HepG2 (cell line): Measurements from ENCODE around the gene RSPRY1. TPM values are rescaled to one million over a fixed set of nuclear protein-coding genes. Genes with fewer than 3 reads are reported as not detected.

ENCODE experiments used
- BHLHE40 ChIP-seq: IDR thresholded peaks from 2 replicates; pipeline ENCODE4 v1.6.1; 2011; ENCODE audit warnings: low read length, improper control_type of control experiment
- CEBPG ChIP-seq: IDR thresholded peaks from 2 replicates; pipeline ENCODE4 v1.6.1; 2016
- DZIP1 ChIP-seq: sonication (generic); formaldehyde crosslinking; IDR thresholded peaks from 2 replicates; pipeline ENCODE4 v1.5.0; 2020; ENCODE audit warnings: mild to moderate bottlenecking, missing genetic modification reagents
- ERF ChIP-seq: IDR thresholded peaks from 2 replicates; pipeline ENCODE4 v1.6.1; 2018; ENCODE audit warnings: missing biosample characterization, missing genetic modification reagents
- MTERF4 ChIP-seq: sonication (generic); formaldehyde crosslinking; IDR thresholded peaks from 2 replicates; pipeline ENCODE4 v1.8.0; 2023; ENCODE audit warnings: mild to moderate bottlenecking, missing genetic modification reagents
- SAFB2 ChIP-seq: sonication (generic); formaldehyde crosslinking; IDR thresholded peaks from 2 replicates; pipeline ENCODE4 v1.5.1; 2020; ENCODE audit warnings: missing genetic modification reagents, low read depth, mild to moderate bottlenecking, borderline replicate concordance
- SMAD1 ChIP-seq: sonication (generic); formaldehyde crosslinking; IDR thresholded peaks from 2 replicates; pipeline ENCODE4 v1.4.0; 2020; ENCODE audit warnings: missing genetic modification reagents, low read depth, mild to moderate bottlenecking, borderline replicate concordance
- THAP11 ChIP-seq: IDR thresholded peaks from 2 replicates; pipeline ENCODE4 v1.6.1; 2016; ENCODE audit warnings: missing biosample characterization, missing genetic modification reagents
- XBP1 ChIP-seq: sonication (generic); formaldehyde crosslinking; IDR thresholded peaks from 2 replicates; pipeline ENCODE4 v1.5.0; 2020; ENCODE audit warnings: missing genetic modification reagents
- ZBTB42 ChIP-seq: sonication (generic); formaldehyde crosslinking; IDR thresholded peaks from 2 replicates; pipeline ENCODE4 v1.5.0; 2020; ENCODE audit warnings: mild to moderate bottlenecking, missing genetic modification reagents
- ZKSCAN1 ChIP-seq: fragments of 150-350 bp; IDR thresholded peaks from 2 replicates; pipeline ENCODE4 v1.6.1; 2014; ENCODE audit warnings: low read length
- ZNF329 ChIP-seq: sonication (generic); formaldehyde crosslinking; IDR thresholded peaks from 2 replicates; pipeline ENCODE4 v1.9.0; 2021; ENCODE audit warnings: low read depth, mild to moderate bottlenecking, missing genetic modification reagents
- ZNF382 ChIP-seq: sonication (generic); formaldehyde crosslinking; IDR thresholded peaks from 2 replicates; pipeline ENCODE4 v1.5.0; 2020; ENCODE audit warnings: missing genetic modification reagents, mild to moderate bottlenecking, borderline replicate concordance
- ZNF446 ChIP-seq: sonication (generic); formaldehyde crosslinking; IDR thresholded peaks from 2 replicates; pipeline ENCODE4 v1.5.0; 2020; ENCODE audit warnings: mild to moderate bottlenecking, missing genetic modification reagents
- ZNF549 ChIP-seq: sonication (generic); formaldehyde crosslinking; IDR thresholded peaks from 2 replicates; pipeline ENCODE4 v1.5.0; 2020; ENCODE audit warnings: missing genetic modification reagents
- ZNF619 ChIP-seq: sonication (generic); formaldehyde crosslinking; IDR thresholded peaks from 2 replicates; pipeline ENCODE4 v1.4.0; 2020; ENCODE audit warnings: mild to moderate bottlenecking, missing genetic modification reagents
- polyA plus RNA-seq, 8 experiments: library from polyadenylated mRNA; depleted of rRNA in 3 of 8; stranded (reverse) in 7 of 8; unstranded in 1 of 8; fragments of >200 nt; fragmentation: Illumina TruSeq in 4 of 8; extraction: Trizol in 4 of 8; gene quantifications; 2 replicates each; pipeline versions ENCODE4 v1.2.1 to v1.2.3, GENCODE V29; 2011 to 2016; ENCODE audit warnings: low read depth in 4 of 8, missing spikeins in 1 of 8, mixed read lengths in 1 of 8; ENCODE audit not compliant: insufficient read depth in 1 of 8
- total RNA-seq, 5 experiments: library from RNA; depleted of rRNA; stranded (reverse); fragments of >200 nt; fragmentation: Illumina TruSeq; extraction: Trizol; gene quantifications; 2 replicates each; pipeline ENCODE4 v1.2.3, GENCODE V29; 2016; ENCODE audit warnings: low read depth in 1 of 5
- TF ChIP-seq, protein P1 (sequence below): sonication (generic); formaldehyde crosslinking; IDR thresholded peaks from 2 replicates; pipeline ENCODE4 v1.4.0; 2020; ENCODE audit warnings: missing genetic modification reagents
- TF ChIP-seq, protein P2 (sequence below): sonication (generic); formaldehyde crosslinking; IDR thresholded peaks from 2 replicates; pipeline ENCODE4 v1.4.0; 2020; ENCODE audit warnings: missing genetic modification reagents

RSPRY1 gene
- total and polyA plus RNA-seq, 2 of the 13 experiments (the other 11 are each of a cell fraction or from before 2014, with no cell fraction given), result 53.4 to 61.0 TPM

DNA sequence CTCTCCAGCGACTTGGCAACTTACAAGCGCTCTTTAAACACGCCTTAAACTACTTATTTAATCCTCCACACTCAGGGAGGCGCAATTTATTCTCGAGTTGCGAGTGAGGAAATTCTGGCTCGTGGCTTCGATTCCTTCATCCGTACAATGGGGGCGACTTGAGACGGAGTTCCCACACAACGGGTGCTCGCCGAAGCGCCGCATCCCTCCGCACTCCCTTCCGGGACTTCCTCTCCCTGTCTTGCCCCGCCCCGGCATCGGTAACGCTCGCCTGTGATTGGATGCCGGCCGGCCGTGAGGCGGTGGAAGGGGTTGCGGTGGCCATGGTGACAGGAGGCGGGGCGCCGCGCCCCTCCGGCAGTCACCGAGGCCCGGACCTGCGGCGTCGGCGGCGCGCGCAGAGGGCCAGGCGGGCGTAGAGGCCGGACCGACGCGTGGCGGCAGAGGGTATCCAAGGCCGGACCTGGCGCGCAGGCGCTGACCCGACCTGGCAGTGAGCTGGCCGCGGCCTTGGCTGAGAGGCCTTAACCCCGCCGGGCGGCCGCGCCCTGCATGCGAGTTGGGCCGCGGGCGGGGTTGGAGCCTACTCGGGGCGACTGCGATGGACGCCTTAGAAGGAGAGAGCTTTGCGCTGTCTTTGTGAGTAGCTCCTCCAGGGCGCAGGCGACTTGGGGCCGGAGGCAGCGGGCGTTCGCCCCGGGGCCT, 58.8 kb downstream of the RSPRY1 start, which contains the start of gene ARL2BP (continued):
- peak; percentile 60; the same call in 1 of the 2 replicates for TF ChIP-seq ZNF549 (CRISPR knock-in tag)
- TF ChIP-seq ZNF329 (CRISPR knock-in tag), result 0 out of 2 replicates have a peak, but pooled peaks have one; percentile 69
- peak; percentile 7; the same call in 1 of the 2 replicates for TF ChIP-seq CEBPG (CRISPR knock-in tag)
- peak; percentile 95 for TF ChIP-seq ERF (CRISPR knock-in tag)
- peak; percentile 98; the same call in 1 of the 2 replicates for TF ChIP-seq SMAD1
- TF ChIP-seq, protein P1, sequence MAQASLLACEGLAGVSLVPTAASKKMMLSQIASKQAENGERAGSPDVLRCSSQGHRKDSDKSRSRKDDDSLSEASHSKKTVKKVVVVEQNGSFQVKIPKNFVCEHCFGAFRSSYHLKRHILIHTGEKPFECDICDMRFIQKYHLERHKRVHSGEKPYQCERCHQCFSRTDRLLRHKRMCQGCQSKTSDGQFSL, result peak; percentile 17; the same call in 1 of the 2 replicates
- TF ChIP-seq ZNF446, result no peak
- no peak for TF ChIP-seq ZNF382 (CRISPR knock-in tag)
- no peak for TF ChIP-seq BHLHE40
- TF ChIP-seq, protein P2, sequence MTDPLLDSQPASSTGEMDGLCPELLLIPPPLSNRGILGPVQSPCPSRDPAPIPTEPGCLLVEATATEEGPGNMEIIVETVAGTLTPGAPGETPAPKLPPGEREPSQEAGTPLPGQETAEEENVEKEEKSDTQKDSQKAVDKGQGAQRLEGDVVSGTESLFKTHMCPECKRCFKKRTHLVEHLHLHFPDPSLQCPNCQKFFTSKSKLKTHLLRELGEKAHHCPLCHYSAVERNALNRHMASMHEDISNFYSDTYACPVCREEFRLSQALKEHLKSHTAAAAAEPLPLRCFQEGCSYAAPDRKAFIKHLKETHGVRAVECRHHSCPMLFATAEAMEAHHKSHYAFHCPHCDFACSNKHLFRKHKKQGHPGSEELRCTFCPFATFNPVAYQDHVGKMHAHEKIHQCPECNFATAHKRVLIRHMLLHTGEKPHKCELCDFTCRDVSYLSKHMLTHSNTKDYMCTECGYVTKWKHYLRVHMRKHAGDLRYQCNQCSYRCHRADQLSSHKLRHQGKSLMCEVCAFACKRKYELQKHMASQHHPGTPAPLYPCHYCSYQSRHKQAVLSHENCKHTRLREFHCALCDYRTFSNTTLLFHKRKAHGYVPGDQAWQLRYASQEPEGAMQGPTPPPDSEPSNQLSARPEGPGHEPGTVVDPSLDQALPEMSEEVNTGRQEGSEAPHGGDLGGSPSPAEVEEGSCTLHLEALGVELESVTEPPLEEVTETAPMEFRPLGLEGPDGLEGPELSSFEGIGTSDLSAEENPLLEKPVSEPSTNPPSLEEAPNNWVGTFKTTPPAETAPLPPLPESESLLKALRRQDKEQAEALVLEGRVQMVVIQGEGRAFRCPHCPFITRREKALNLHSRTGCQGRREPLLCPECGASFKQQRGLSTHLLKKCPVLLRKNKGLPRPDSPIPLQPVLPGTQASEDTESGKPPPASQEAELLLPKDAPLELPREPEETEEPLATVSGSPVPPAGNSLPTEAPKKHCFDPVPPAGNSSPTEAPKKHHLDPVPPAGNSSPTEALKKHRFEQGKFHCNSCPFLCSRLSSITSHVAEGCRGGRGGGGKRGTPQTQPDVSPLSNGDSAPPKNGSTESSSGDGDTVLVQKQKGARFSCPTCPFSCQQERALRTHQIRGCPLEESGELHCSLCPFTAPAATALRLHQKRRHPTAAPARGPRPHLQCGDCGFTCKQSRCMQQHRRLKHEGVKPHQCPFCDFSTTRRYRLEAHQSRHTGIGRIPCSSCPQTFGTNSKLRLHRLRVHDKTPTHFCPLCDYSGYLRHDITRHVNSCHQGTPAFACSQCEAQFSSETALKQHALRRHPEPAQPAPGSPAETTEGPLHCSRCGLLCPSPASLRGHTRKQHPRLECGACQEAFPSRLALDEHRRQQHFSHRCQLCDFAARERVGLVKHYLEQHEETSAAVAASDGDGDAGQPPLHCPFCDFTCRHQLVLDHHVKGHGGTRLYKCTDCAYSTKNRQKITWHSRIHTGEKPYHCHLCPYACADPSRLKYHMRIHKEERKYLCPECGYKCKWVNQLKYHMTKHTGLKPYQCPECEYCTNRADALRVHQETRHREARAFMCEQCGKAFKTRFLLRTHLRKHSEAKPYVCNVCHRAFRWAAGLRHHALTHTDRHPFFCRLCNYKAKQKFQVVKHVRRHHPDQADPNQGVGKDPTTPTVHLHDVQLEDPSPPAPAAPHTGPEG (CRISPR knock-in tag), result peak; percentile 82; the same call in 1 of the 2 replicates
- TF ChIP-seq THAP11 (CRISPR knock-in tag), result peak; percentile 79
- no peak for TF ChIP-seq ZKSCAN1
- TF ChIP-seq MTERF4 (CRISPR knock-in tag), result peak; percentile 37; the same call in 1 of the 2 replicates
- TF ChIP-seq XBP1, result peak; percentile 56; the same call in 1 of the 2 replicates
- TF ChIP-seq ZBTB42 (CRISPR knock-in tag), result peak; percentile 88; the same call in 1 of the 2 replicates
- peak; percentile 98 for TF ChIP-seq SAFB2 (CRISPR knock-in tag)
- TF ChIP-seq ZNF619 (CRISPR knock-in tag), result peak; percentile 82
- no peak; the same call in 1 of the 2 replicates for TF ChIP-seq DZIP1 (CRISPR knock-in tag)
